NCI-H748 treated with DMSO at 0.1 percent for 48 hours (cell line): ENCODE measurements around the gene CDK8.
A peak's percentile ranks its signal among the peaks of the same experiment; 100 is the strongest.
"Not testable (repeated sequence)": the region's sequence is repeated elsewhere in the genome, so short reads cannot be mapped to it uniquely, and the experiment has no call there.

Experiments used
- DNase-seq: peaks from one replicate; lab custom pipeline; 2025; lab: John Stamatoyannopoulos, UW

Gene CDK8

GRCh38 chr13:26316095-26316494 lies 62.2 kb downstream of the CDK8 start:
- DNase-seq, result not testable (repeated sequence)

GRCh38 chr13:26320766-26321165 lies 66.8 kb downstream of the CDK8 start:
- no peak for DNase-seq

GRCh38 chr13:26323127-26323526 lies 69.2 kb downstream of the CDK8 start:
- DNase-seq, result no peak

- no peak for DNase-seq
Measured at GRCh38 chr13:26323764-26324163, 69.8 kb downstream of the CDK8 start.

GRCh38 chr13:26324294-26324693 lies 70.4 kb downstream of the CDK8 start:
- no peak for DNase-seq

- no peak for DNase-seq
Measured at GRCh38 chr13:26324867-26325266, 70.9 kb downstream of the CDK8 start.

GRCh38 chr13:26325876-26326275 lies 71.9 kb downstream of the CDK8 start:
- DNase-seq, result no peak

GRCh38 chr13:26326562-26326961 lies 72.6 kb downstream of the CDK8 start:
- DNase-seq, result no peak

GRCh38 chr13:26327940-26328725 lies 74.2 kb downstream of the CDK8 start:
- no peak for DNase-seq

GRCh38 chr13:26335158-26335557 lies 81.2 kb downstream of the CDK8 start:
- no peak for DNase-seq

GRCh38 chr13:26340807-26341206 lies 86.9 kb downstream of the CDK8 start:
- no peak for DNase-seq

- peak; percentile 27 for DNase-seq
Measured at GRCh38 chr13:26342898-26343297, 89.0 kb downstream of the CDK8 start.

- no peak for DNase-seq
Measured at GRCh38 chr13:26343816-26344215, 89.9 kb downstream of the CDK8 start.

GRCh38 chr13:26344980-26345379 lies 91.1 kb downstream of the CDK8 start:
- DNase-seq, result no peak

- DNase-seq, result peak; percentile 77
Measured at GRCh38 chr13:26348966-26349365, 95.0 kb downstream of the CDK8 start.

GRCh38 chr13:26362261-26362660 lies 108.3 kb downstream of the CDK8 start:
- DNase-seq, result no peak

GRCh38 chr13:26370553-26370952 lies 116.6 kb downstream of the CDK8 start:
- DNase-seq, result no peak

- no peak for DNase-seq
Measured at GRCh38 chr13:26372747-26373146, 118.8 kb downstream of the CDK8 start.

GRCh38 chr13:26376430-26376829 lies 122.5 kb downstream of the CDK8 start:
- no peak for DNase-seq

- DNase-seq, result no peak
Measured at GRCh38 chr13:26377038-26377437, 123.1 kb downstream of the CDK8 start.

- DNase-seq, result no peak
Measured at GRCh38 chr13:26378116-26378515, 124.2 kb downstream of the CDK8 start.

- DNase-seq, result no peak
Measured at GRCh38 chr13:26379831-26380230, 125.9 kb downstream of the CDK8 start.

GRCh38 chr13:26380930-26381329 lies 127.0 kb downstream of the CDK8 start:
- no peak for DNase-seq

- no peak for DNase-seq
Measured at GRCh38 chr13:26382366-26382765, 128.4 kb downstream of the CDK8 start.
